Vagina (tissue), 2 donors: ENCODE measurements around the gene PSMC3IP. TPM values are rescaled to one million over a fixed set of nuclear protein-coding genes. Genes with fewer than 3 reads are reported as not detected.

Source experiments
- DNase-seq, 2 donors: peaks; one replicate each; pipeline ENCODE4 v3.0.0-alpha.2; 2017; ENCODE audit errors: extremely low spot score in 2 of 2
- H3K27ac ChIP-seq: fragments of 200-600 bp; sonication (generic); one replicate; pipeline ENCODE4 v1.5.1; 2019
- H3K27me3 ChIP-seq: fragments of 200-600 bp; sonication (generic); one replicate; pipeline ENCODE4 v1.5.1; 2019
- H3K36me3 ChIP-seq, 2 donors: fragments of 200-600 bp; sonication (generic); one replicate each; pipeline ENCODE4 v1.5.1; 2017 to 2019
- H3K4me1 ChIP-seq: fragments of 200-600 bp; sonication (generic); one replicate; pipeline ENCODE4 v1.5.1; 2019
- H3K4me3 ChIP-seq, 2 donors: fragments of 200-600 bp; sonication (generic); 1 replicate in 1 of 2; 2 replicates in 1 of 2; pipeline ENCODE4 v1.5.1; 2016 to 2019
- H3K9me3 ChIP-seq: fragments of 200-600 bp; sonication (generic); one replicate; pipeline ENCODE4 v1.5.1; 2019
- CTCF ChIP-seq, 3 experiments: fragments of 450-650 bp in 2 of 3; fragments of 200-600 bp in 1 of 3; sonication (generic) in 1 of 3; IDR thresholded peaks; one replicate each; pipeline ENCODE4 v1.5.1; 2017 to 2019; ENCODE audit warnings: antibody characterized with exemption in 3 of 3, mild to moderate bottlenecking in 2 of 3, moderate library complexity in 2 of 3
- POLR2A ChIP-seq, 2 donors: fragments of 450-650 bp; IDR thresholded peaks; one replicate each; pipeline ENCODE4 v1.6.1; 2017; ENCODE audit warnings: antibody characterized with exemption in 2 of 2, mild to moderate bottlenecking in 2 of 2, moderate library complexity in 2 of 2
- POLR2AphosphoS5 ChIP-seq, 2 donors: sonication (generic); formaldehyde crosslinking; IDR thresholded peaks; one replicate each; pipeline ENCODE4 v1.9.0; 2017; ENCODE audit warnings: antibody characterized with exemption in 2 of 2, mild to moderate bottlenecking in 2 of 2, low read depth in 1 of 2; ENCODE audit not compliant: insufficient read depth in 1 of 2
- intact Hi-C: fragments of 100-400 bp; cut with DNase I; formaldehyde crosslinking; loops from one replicate; pipeline ENCODE4 v1.15.1; 2023
- total RNA-seq: library from RNA; depleted of rRNA; stranded (reverse); fragments of >200 nt; gene quantifications from one replicate; pipeline ENCODE4 v1.2.3, GENCODE V29; 2016

Gene PSMC3IP
- total RNA-seq, 1 donor from 2014 or later: 0.98 TPM

- Histone ChIP-seq H3K4me1 (peaks cover 9% of the 10 kb centered on the region), H3K27me3 (no peaks in the 10 kb centered on the region), H3K4me3 (no peak overlapping the region), H3K36me3 (peaks cover 3 to 42% of the 10 kb centered on the region in 2 donors), H3K27ac (no peak overlapping the region), H3K9me3 (no peaks in the 10 kb centered on the region)
- TF ChIP-seq CTCF (IDR thresholded peaks at IDR 0.05) (no peak), POLR2A (IDR thresholded peaks at IDR 0.05) (no peak), POLR2AphosphoS5 (IDR thresholded peaks at IDR 0.05; ENCODE audit: insufficient read depth in 1 of 2, low read depth in 1 of 2) (no peak)
- intact Hi-C loops: no loop called here
- DNase-seq: no peak
These were observed 13.9 kb upstream of the PSMC3IP start for GRCh38 chr17:42591411-42591810.

GRCh38 chr17:42590886-42591285, 13.4 kb upstream of the PSMC3IP start:
- H3K27ac ChIP-seq: no peak overlapping the region
- no peaks in the 10 kb centered on the region for H3K27me3 ChIP-seq
- no peak overlapping the region for H3K4me3 ChIP-seq
- H3K36me3 ChIP-seq: peaks cover 3 to 46% of the 10 kb centered on the region in 2 donors
- peaks cover 15% of the 10 kb centered on the region for H3K4me1 ChIP-seq
- TF ChIP-seq POLR2AphosphoS5 (IDR thresholded peaks at IDR 0.05; ENCODE audit: insufficient read depth in 1 of 2, low read depth in 1 of 2) (no peak), CTCF (IDR thresholded peaks at IDR 0.05) (no peak), POLR2A (IDR thresholded peaks at IDR 0.05) (no peak)
- no peak for DNase-seq
- no peaks in the 10 kb centered on the region for H3K9me3 ChIP-seq
- intact Hi-C loops: no loop called here

GRCh38 chr17:42586514-42587230, 9.1 kb upstream of the PSMC3IP start:
- Histone ChIP-seq H3K27ac (peak overlapping the region; percentile 14), H3K27me3 (no peaks in the 10 kb centered on the region), H3K4me1 (peaks cover 27% of the 10 kb centered on the region), H3K4me3 (no peak overlapping the region), H3K36me3 (peaks cover 3 to 83% of the 10 kb centered on the region in 2 donors), H3K9me3 (no peaks in the 10 kb centered on the region)
- no peak for DNase-seq
- intact Hi-C loops: no loop called here
- no peak for TF ChIP-seq CTCF (IDR thresholded peaks at IDR 0.05)
- peak in 1 of 2 donors; percentile 60 for TF ChIP-seq POLR2AphosphoS5 (IDR thresholded peaks at IDR 0.05; ENCODE audit: insufficient read depth in 1 of 2, low read depth in 1 of 2)

- intact Hi-C loops: no loop called here
- peaks cover 3 to 82% of the 10 kb centered on the region in 2 donors for H3K36me3 ChIP-seq
- no peak overlapping the region for H3K27ac ChIP-seq
- H3K4me3 ChIP-seq: no peak overlapping the region
- H3K27me3 ChIP-seq: no peaks in the 10 kb centered on the region
- peaks cover 27% of the 10 kb centered on the region for H3K4me1 ChIP-seq
- TF ChIP-seq POLR2AphosphoS5 (IDR thresholded peaks at IDR 0.05; ENCODE audit: insufficient read depth in 1 of 2, low read depth in 1 of 2): no peak
- no peak for TF ChIP-seq POLR2A (IDR thresholded peaks at IDR 0.05)
- no peak for TF ChIP-seq CTCF (IDR thresholded peaks at IDR 0.05)
- no peaks in the 10 kb centered on the region for H3K9me3 ChIP-seq
- no peak for DNase-seq
These were observed 7.8 kb upstream of the PSMC3IP start for GRCh38 chr17:42585353-42585752.

- TF ChIP-seq POLR2A (IDR thresholded peaks at IDR 0.05) (no peak), CTCF (IDR thresholded peaks at IDR 0.05) (no peak), POLR2AphosphoS5 (IDR thresholded peaks at IDR 0.05; ENCODE audit: insufficient read depth in 1 of 2, low read depth in 1 of 2) (no peak)
- Histone ChIP-seq H3K9me3 (no peaks in the 10 kb centered on the region), H3K4me3 (no peak overlapping the region), H3K27me3 (no peaks in the 10 kb centered on the region), H3K36me3 (peaks cover 1 to 82% of the 10 kb centered on the region in 2 donors), H3K4me1 (peaks cover 27% of the 10 kb centered on the region), H3K27ac (no peak overlapping the region)
- intact Hi-C loops: no loop called here
- DNase-seq: no peak
These were observed 7.4 kb upstream of the PSMC3IP start for GRCh38 chr17:42584880-42585279.
